Hepatocyte (in vitro differentiated cells): ENCODE measurements around the gene PARD3B. TPM values are rescaled to one million over a fixed set of nuclear protein-coding genes. Genes with fewer than 3 reads are reported as not detected.

ENCODE experiments used
- DNase-seq: peaks from one replicate; pipeline ENCODE4 v3.0.0-alpha.2; 2016; ENCODE audit warnings: low spot score
- H2AFZ ChIP-seq: fragments of 200-600 bp; sonication (generic); 2 replicates; pipeline ENCODE4 v1.6.0; 2016; ENCODE audit warnings: antibody characterized with exemption, mild to moderate bottlenecking
- H3K27ac ChIP-seq: fragments of 200-600 bp; sonication (generic); 2 replicates; pipeline ENCODE4 v1.5.1; 2016; ENCODE audit warnings: mild to moderate bottlenecking
- H3K27me3 ChIP-seq: fragments of 200-600 bp; sonication (generic); 2 replicates; pipeline ENCODE4 v1.6.1; 2016
- H3K36me3 ChIP-seq: fragments of 200-600 bp; sonication (generic); replicated peaks from 2 replicates; pipeline ENCODE4 v1.5.1; 2016; ENCODE audit warnings: low read depth; ENCODE audit not compliant: insufficient read depth
- H3K4me1 ChIP-seq: fragments of 200-600 bp; sonication (generic); 2 replicates; pipeline ENCODE4 v1.5.1; 2016; ENCODE audit warnings: mild to moderate bottlenecking, moderate library complexity; ENCODE audit not compliant: insufficient read depth
- H3K4me2 ChIP-seq: fragments of 200-600 bp; sonication (generic); 2 replicates; pipeline ENCODE4 v1.6.0; 2016
- H3K4me3 ChIP-seq: fragments of 200-600 bp; sonication (generic); 2 replicates; pipeline ENCODE4 v1.5.1; 2016; ENCODE audit warnings: mild to moderate bottlenecking
- H3K79me2 ChIP-seq: fragments of 200-600 bp; sonication (generic); 2 replicates; pipeline ENCODE4 v1.6.0; 2017; ENCODE audit warnings: mild to moderate bottlenecking
- H3K9me2 ChIP-seq: fragments of 200-600 bp; sonication (generic); replicated peaks from 2 replicates; pipeline ENCODE4 v1.6.0; 2017; ENCODE audit warnings: mild to moderate bottlenecking; ENCODE audit not compliant: insufficient read depth
- H3K9me3 ChIP-seq: fragments of 200-600 bp; sonication (generic); 2 replicates; pipeline ENCODE4 v1.5.1; 2016; ENCODE audit warnings: low read depth, mild to moderate bottlenecking
- H4K20me1 ChIP-seq: fragments of 200-600 bp; sonication (generic); 2 replicates; pipeline ENCODE4 v1.6.0; 2016; ENCODE audit warnings: mild to moderate bottlenecking; ENCODE audit not compliant: insufficient read depth, poor library complexity, severe bottlenecking
- CTCF ChIP-seq: fragments of 200-600 bp; sonication (generic); IDR thresholded peaks from 2 replicates; pipeline ENCODE4 v1.5.1; 2016; ENCODE audit warnings: antibody characterized with exemption, mild to moderate bottlenecking; ENCODE audit not compliant: poor library complexity
- EZH2 ChIP-seq: fragments of 200-600 bp; sonication (generic); IDR thresholded peaks from 2 replicates; pipeline ENCODE4 v1.6.1; 2016; ENCODE audit warnings: antibody characterized with exemption, mild to moderate bottlenecking, borderline replicate concordance
- EZH2phosphoT487 ChIP-seq: fragments of 200-600 bp; sonication (generic); IDR thresholded peaks from one replicate; pipeline ENCODE4 v1.6.1; 2018; ENCODE audit warnings: antibody characterized with exemption, mild to moderate bottlenecking, low read depth, moderate library complexity; ENCODE audit not compliant: unreplicated experiment, severe bottlenecking
- WGBS: methylation state at CpG from one replicate; pipeline ENCODE4 v1.1.6; 2016; ENCODE audit warnings: low lambda C conversion rate; ENCODE audit errors: missing lambda C conversion rate; 5-methylcytosine and 5-hydroxymethylcytosine counted together
- polyA plus RNA-seq: library from polyadenylated mRNA; unstranded; fragments of >200 nt; fragmentation: Nextera tagmentation; extraction: Ambion mirVana; gene quantifications from 2 replicates; pipeline ENCODE4 v1.2.1, GENCODE V29; 2016
- total RNA-seq: library from RNA; depleted of rRNA; stranded (reverse); fragments of >200 nt; gene quantifications from 2 replicates; pipeline ENCODE4 v1.2.3, GENCODE V29; 2014

PARD3B gene
- total and polyA plus RNA-seq, 2 experiments from 2014 or later, result 11.5 to 21.7 TPM

GRCh38 chr2:205148755-205149154 is 603.5 kb downstream of the PARD3B start:
- no peaks in the 10 kb centered on the region for H3K27me3 ChIP-seq
- H3K79me2 ChIP-seq, result no peaks in the 10 kb centered on the region
- no peak overlapping the region for H3K27ac ChIP-seq
- H4K20me1 ChIP-seq, result no peaks in the 10 kb centered on the region
- no peak overlapping the region for H3K4me2 ChIP-seq
- WGBS, result 94% methylated on average over 2 of the region's 2 CpGs
- H3K36me3 ChIP-seq, result no peaks in the 10 kb centered on the region
- no peak overlapping the region for H3K4me3 ChIP-seq
- H2AFZ ChIP-seq, result no peak overlapping the region
- TF ChIP-seq EZH2 (no peak), EZH2phosphoT487 (no peak), CTCF (no peak)
- H3K9me2 ChIP-seq, result no peaks in the 10 kb centered on the region
- no peaks in the 10 kb centered on the region for H3K9me3 ChIP-seq
- DNase-seq, result no peak
- no peaks in the 10 kb centered on the region for H3K4me1 ChIP-seq

- Histone ChIP-seq H3K9me2 (no peaks in the 10 kb centered on the region), H3K9me3 (no peaks in the 10 kb centered on the region), H3K4me2 (no peak overlapping the region), H3K4me3 (no peak overlapping the region), H4K20me1 (no peaks in the 10 kb centered on the region), H3K4me1 (no peaks in the 10 kb centered on the region), H3K79me2 (no peaks in the 10 kb centered on the region), H3K27ac (no peak overlapping the region), H3K36me3 (no peaks in the 10 kb centered on the region), H2AFZ (no peak overlapping the region), H3K27me3 (no peaks in the 10 kb centered on the region)
- 97% methylated on average over 1 of the region's 1 CpG for WGBS
- no peak for TF ChIP-seq EZH2
- no peak for TF ChIP-seq CTCF
- no peak for TF ChIP-seq EZH2phosphoT487
- DNase-seq, result no peak
Measured at GRCh38 chr2:205156457-205156856, 611.2 kb downstream of the PARD3B start.

GRCh38 chr2:205158404-205158803 is 613.1 kb downstream of the PARD3B start:
- no peaks in the 10 kb centered on the region for H4K20me1 ChIP-seq
- H2AFZ ChIP-seq, result no peak overlapping the region
- 93% methylated on average over 6 of the region's 6 CpGs for WGBS

More at GRCh38 chr2:205158404-205158803, 613.1 kb downstream of the PARD3B start:
- no peaks in the 10 kb centered on the region for H3K36me3 ChIP-seq
- no peaks in the 10 kb centered on the region for H3K79me2 ChIP-seq
- H3K9me3 ChIP-seq, result no peaks in the 10 kb centered on the region
- H3K4me3 ChIP-seq, result no peak overlapping the region
- H3K27ac ChIP-seq, result no peak overlapping the region
- H3K27me3 ChIP-seq, result no peaks in the 10 kb centered on the region
- no peaks in the 10 kb centered on the region for H3K4me1 ChIP-seq
- H3K4me2 ChIP-seq, result no peak overlapping the region
- no peak for DNase-seq
- TF ChIP-seq EZH2phosphoT487 (no peak), CTCF (no peak), EZH2 (no peak)
- H3K9me2 ChIP-seq, result no peaks in the 10 kb centered on the region
